SJCRH30 (cell line): ENCODE measurements around the gene ASIC1. TPM values are rescaled to one million over a fixed set of nuclear protein-coding genes. Genes with fewer than 3 reads are reported as not detected.

Source experiments
- DNase-seq, 2 experiments: peaks; one replicate each; pipeline ENCODE4 v3.0.0-alpha.2; 2015 to 2020
- H3K27ac ChIP-seq: fragments of 250-450 bp; sonication (Bioruptor Pico); 2 replicates; pipeline ENCODE4 v1.5.1; 2020; ENCODE audit warnings: mild to moderate bottlenecking, moderate library complexity
- H3K27me3 ChIP-seq: fragments of 250-450 bp; sonication (Bioruptor Pico); 2 replicates; pipeline ENCODE4 v1.5.1; 2020; ENCODE audit warnings: mild to moderate bottlenecking, moderate library complexity
- H3K36me3 ChIP-seq: fragments of 250-450 bp; sonication (Bioruptor Pico); 2 replicates; pipeline ENCODE4 v1.5.1; 2020; ENCODE audit warnings: mild to moderate bottlenecking, moderate library complexity
- H3K4me1 ChIP-seq: fragments of 250-450 bp; sonication (Bioruptor Pico); 2 replicates; pipeline ENCODE4 v1.5.1; 2020; ENCODE audit warnings: mild to moderate bottlenecking, moderate library complexity
- H3K4me3 ChIP-seq: fragments of 250-450 bp; sonication (Bioruptor Pico); 2 replicates; pipeline ENCODE4 v1.5.1; 2020; ENCODE audit warnings: mild to moderate bottlenecking, moderate library complexity
- H3K9me3 ChIP-seq: fragments of 250-450 bp; sonication (Bioruptor Pico); replicated peaks from 2 replicates; pipeline ENCODE4 v1.5.1; 2020; ENCODE audit warnings: mild to moderate bottlenecking, moderate library complexity
- total RNA-seq: library from RNA; depleted of rRNA; stranded (reverse); fragments of >200 nt; shearing (Covaris generic); gene quantifications from 2 replicates; pipeline ENCODE4 v1.2.3, GENCODE V29; 2014; rRNA removed

ASIC1 gene
- 7.5 and 8.9 TPM in 2 replicates for total RNA-seq

- Histone ChIP-seq H3K9me3 (no peaks in the 10 kb centered on the region), H3K4me1 (peaks cover 11% of the 10 kb centered on the region), H3K27ac (no peak within 1 kb of the TSS), H3K27me3 (0 out of 2 replicates have a peak, but pooled peaks cover 4% of the 10 kb centered on the region), H3K4me3 (peak within 1 kb of the TSS; percentile 83), H3K36me3 (no peaks in the 10 kb centered on the region)
- peak; percentile 80 to 84 for DNase-seq
Measured at GRCh38 chr12:50057000-50057841, at the start of gene ASIC1. TSS of gene ASIC1 (plus strand) at chr12:50057596. CDS start at chr12:50058767, 1,171 bp downstream.

- H3K27ac ChIP-seq: no peak overlapping the region
- no peak overlapping the region for H3K4me3 ChIP-seq
- H3K4me1 ChIP-seq: 0 out of 2 replicates have a peak, but pooled peaks cover 2% of the 10 kb centered on the region
- H3K9me3 ChIP-seq: no peaks in the 10 kb centered on the region
- H3K27me3 ChIP-seq: no peaks in the 10 kb centered on the region
- H3K36me3 ChIP-seq: peaks cover 80% of the 10 kb centered on the region
- DNase-seq: no peak
Measured at GRCh38 chr12:50013361-50014147, 43.8 kb upstream of the ASIC1 start.

- Histone ChIP-seq H3K9me3 (no peaks in the 10 kb centered on the region), H3K27ac (no peak overlapping the region), H3K4me1 (0 out of 2 replicates have a peak, but pooled peaks cover 2% of the 10 kb centered on the region), H3K27me3 (no peaks in the 10 kb centered on the region), H3K36me3 (peaks cover 77% of the 10 kb centered on the region), H3K4me3 (no peak overlapping the region)
- DNase-seq: no peak
Measured at GRCh38 chr12:50014342-50014741, 43.1 kb upstream of the ASIC1 start.

GRCh38 chr12:50016501-50017475 lies 40.6 kb upstream of the ASIC1 start:
- Histone ChIP-seq H3K4me3 (no peak overlapping the region), H3K9me3 (no peaks in the 10 kb centered on the region), H3K4me1 (peaks cover 14% of the 10 kb centered on the region), H3K36me3 (peaks cover 62% of the 10 kb centered on the region), H3K27me3 (no peaks in the 10 kb centered on the region), H3K27ac (no peak overlapping the region)
- no peak for DNase-seq

GRCh38 chr12:50017641-50018040 lies 39.8 kb upstream of the ASIC1 start:
- no peak overlapping the region for H3K4me3 ChIP-seq
- H3K27ac ChIP-seq: no peak overlapping the region
- no peaks in the 10 kb centered on the region for H3K27me3 ChIP-seq
- peaks cover 55% of the 10 kb centered on the region for H3K36me3 ChIP-seq
- no peak for DNase-seq
- no peaks in the 10 kb centered on the region for H3K9me3 ChIP-seq
- peaks cover 15% of the 10 kb centered on the region for H3K4me1 ChIP-seq

- peaks cover 15% of the 10 kb centered on the region for H3K4me1 ChIP-seq
- no peak for DNase-seq
- no peaks in the 10 kb centered on the region for H3K27me3 ChIP-seq
- H3K27ac ChIP-seq: no peak overlapping the region
- peaks cover 54% of the 10 kb centered on the region for H3K36me3 ChIP-seq
- H3K4me3 ChIP-seq: no peak overlapping the region
- no peaks in the 10 kb centered on the region for H3K9me3 ChIP-seq
Measured at GRCh38 chr12:50018154-50018553, 39.2 kb upstream of the ASIC1 start.

- Histone ChIP-seq H3K4me3 (no peak overlapping the region), H3K27ac (no peak overlapping the region), H3K4me1 (peaks cover 15% of the 10 kb centered on the region), H3K36me3 (peaks cover 51% of the 10 kb centered on the region), H3K27me3 (no peaks in the 10 kb centered on the region), H3K9me3 (no peaks in the 10 kb centered on the region)
- no peak for DNase-seq
Measured at GRCh38 chr12:50018968-50019367, 38.4 kb upstream of the ASIC1 start.

- no peak overlapping the region for H3K4me3 ChIP-seq
Measured at GRCh38 chr12:50019524-50019923, 37.9 kb upstream of the ASIC1 start.

GRCh38 chr12:50021031-50021430 lies 36.4 kb upstream of the ASIC1 start:
- Histone ChIP-seq H3K4me1 (peaks cover 15% of the 10 kb centered on the region), H3K9me3 (no peaks in the 10 kb centered on the region), H3K27me3 (no peaks in the 10 kb centered on the region), H3K27ac (no peak overlapping the region), H3K4me3 (no peak overlapping the region), H3K36me3 (peaks cover 34% of the 10 kb centered on the region)
- peak in 1 of 2 experiments; percentile 53 for DNase-seq

More at GRCh38 chr12:50019524-50019923, 37.9 kb upstream of the ASIC1 start:
- Histone ChIP-seq H3K4me1 (peaks cover 15% of the 10 kb centered on the region), H3K27me3 (no peaks in the 10 kb centered on the region), H3K27ac (no peak overlapping the region), H3K9me3 (no peaks in the 10 kb centered on the region), H3K36me3 (peaks cover 46% of the 10 kb centered on the region)
- DNase-seq: no peak

GRCh38 chr12:50022903-50023302 lies 34.5 kb upstream of the ASIC1 start:
- no peaks in the 10 kb centered on the region for H3K27me3 ChIP-seq
- no peak overlapping the region for H3K4me3 ChIP-seq

GRCh38 chr12:50024227-50024626 lies 33.2 kb upstream of the ASIC1 start:
- Histone ChIP-seq H3K36me3 (peaks cover 16% of the 10 kb centered on the region), H3K27me3 (no peaks in the 10 kb centered on the region), H3K4me1 (peaks cover 13% of the 10 kb centered on the region), H3K4me3 (peak overlapping the region; percentile 92), H3K9me3 (no peaks in the 10 kb centered on the region), H3K27ac (no peak overlapping the region; the same call in 1 of the 2 replicates)
- no peak for DNase-seq

More at GRCh38 chr12:50022903-50023302, 34.5 kb upstream of the ASIC1 start:
- Histone ChIP-seq H3K9me3 (no peaks in the 10 kb centered on the region), H3K4me1 (peaks cover 13% of the 10 kb centered on the region), H3K27ac (no peak overlapping the region), H3K36me3 (peaks cover 19% of the 10 kb centered on the region)
- no peak for DNase-seq

- H3K4me3 ChIP-seq: peak overlapping the region; percentile 92
- H3K27ac ChIP-seq: peak overlapping the region; percentile 91
- no peaks in the 10 kb centered on the region for H3K9me3 ChIP-seq
- H3K4me1 ChIP-seq: peaks cover 13% of the 10 kb centered on the region
- peak; percentile 20 to 56 for DNase-seq
- peaks cover 13% of the 10 kb centered on the region for H3K36me3 ChIP-seq
- H3K27me3 ChIP-seq: no peaks in the 10 kb centered on the region
Measured at GRCh38 chr12:50024805-50025186, 32.6 kb upstream of the ASIC1 start.

GRCh38 chr12:50025187-50026059 lies 32.0 kb upstream of the ASIC1 start, which contains the start of gene RACGAP1:
TSS of gene RACGAP1 (minus strand) at chr12:50025494. CDS start at chr12:50016715, 8,779 bp downstream.
- DNase-seq: peak; percentile 99 to 100
- peaks cover 13% of the 10 kb centered on the region for H3K4me1 ChIP-seq
- peak within 1 kb of the TSS; percentile 91 for H3K27ac ChIP-seq
- no peaks in the 10 kb centered on the region for H3K9me3 ChIP-seq
- H3K4me3 ChIP-seq: peak within 1 kb of the TSS; percentile 92
- peaks cover 13% of the 10 kb centered on the region; the same call in 1 of the 2 replicates for H3K36me3 ChIP-seq
- H3K27me3 ChIP-seq: no peaks in the 10 kb centered on the region
